Testis (tissue), 2 donors: Measurements from ENCODE around the gene EEF1G.

Experiments used
- POLR2A ChIP-seq: fragments of 450-650 bp; IDR thresholded peaks from one replicate; pipeline ENCODE4 v1.6.1; 2017; ENCODE audit warnings: antibody characterized with exemption, mild to moderate bottlenecking, moderate library complexity
- TF ChIP-seq, protein P1 (sequence below), 3 experiments: fragments of 450-650 bp in 2 of 3; fragments of 200-600 bp in 1 of 3; sonication (generic) in 1 of 3; IDR thresholded peaks; one replicate each; pipeline ENCODE4 v1.5.1; 2016 to 2019; ENCODE audit warnings: antibody characterized with exemption in 3 of 3, mild to moderate bottlenecking in 2 of 3, moderate library complexity in 1 of 3

DNA sequence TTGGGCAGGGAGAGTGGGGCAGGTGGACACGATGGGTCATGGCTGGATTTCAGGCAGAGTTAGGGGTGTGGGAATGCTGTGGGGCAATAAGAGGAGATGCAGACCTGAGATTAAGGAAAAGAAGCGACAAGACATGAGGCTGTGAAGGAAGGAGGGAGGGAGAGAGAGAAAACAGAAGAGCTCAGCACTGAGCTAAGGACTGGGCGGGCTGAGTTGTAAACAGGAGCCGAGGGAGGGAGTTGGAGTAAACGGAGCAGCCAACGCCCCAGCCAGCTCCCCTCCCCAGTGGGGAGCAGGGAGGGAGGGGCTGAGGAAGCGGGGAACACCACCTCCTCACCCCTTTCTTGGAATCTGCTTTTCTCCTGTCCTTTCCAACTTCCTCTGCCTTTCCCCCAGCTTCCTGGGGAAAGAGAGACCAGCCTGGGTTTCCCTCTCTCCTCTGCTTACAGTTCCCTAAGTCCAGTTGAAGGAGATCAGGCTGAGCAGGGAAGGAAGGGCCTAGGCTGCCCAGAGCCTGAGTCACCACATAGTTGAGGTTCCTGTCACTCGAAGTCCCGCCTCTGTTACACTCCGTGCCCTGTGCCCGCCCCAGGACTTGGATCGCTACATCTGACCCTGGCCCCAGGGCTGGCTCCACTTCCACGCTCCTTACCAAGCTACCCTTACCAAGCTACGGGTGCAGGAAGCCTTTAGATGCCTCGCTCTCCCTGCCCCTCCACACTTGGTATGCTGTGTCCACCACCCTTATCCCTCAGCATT is 20.4 kb downstream of the EEF1G start:
- TF ChIP-seq, protein P1, sequence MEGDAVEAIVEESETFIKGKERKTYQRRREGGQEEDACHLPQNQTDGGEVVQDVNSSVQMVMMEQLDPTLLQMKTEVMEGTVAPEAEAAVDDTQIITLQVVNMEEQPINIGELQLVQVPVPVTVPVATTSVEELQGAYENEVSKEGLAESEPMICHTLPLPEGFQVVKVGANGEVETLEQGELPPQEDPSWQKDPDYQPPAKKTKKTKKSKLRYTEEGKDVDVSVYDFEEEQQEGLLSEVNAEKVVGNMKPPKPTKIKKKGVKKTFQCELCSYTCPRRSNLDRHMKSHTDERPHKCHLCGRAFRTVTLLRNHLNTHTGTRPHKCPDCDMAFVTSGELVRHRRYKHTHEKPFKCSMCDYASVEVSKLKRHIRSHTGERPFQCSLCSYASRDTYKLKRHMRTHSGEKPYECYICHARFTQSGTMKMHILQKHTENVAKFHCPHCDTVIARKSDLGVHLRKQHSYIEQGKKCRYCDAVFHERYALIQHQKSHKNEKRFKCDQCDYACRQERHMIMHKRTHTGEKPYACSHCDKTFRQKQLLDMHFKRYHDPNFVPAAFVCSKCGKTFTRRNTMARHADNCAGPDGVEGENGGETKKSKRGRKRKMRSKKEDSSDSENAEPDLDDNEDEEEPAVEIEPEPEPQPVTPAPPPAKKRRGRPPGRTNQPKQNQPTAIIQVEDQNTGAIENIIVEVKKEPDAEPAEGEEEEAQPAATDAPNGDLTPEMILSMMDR (IDR thresholded peaks at IDR 0.05), result no peak
- TF ChIP-seq POLR2A, result no peak
